Measurements from ENCODE around the gene SAP30BP.

SAP30BP gene

DNA sequence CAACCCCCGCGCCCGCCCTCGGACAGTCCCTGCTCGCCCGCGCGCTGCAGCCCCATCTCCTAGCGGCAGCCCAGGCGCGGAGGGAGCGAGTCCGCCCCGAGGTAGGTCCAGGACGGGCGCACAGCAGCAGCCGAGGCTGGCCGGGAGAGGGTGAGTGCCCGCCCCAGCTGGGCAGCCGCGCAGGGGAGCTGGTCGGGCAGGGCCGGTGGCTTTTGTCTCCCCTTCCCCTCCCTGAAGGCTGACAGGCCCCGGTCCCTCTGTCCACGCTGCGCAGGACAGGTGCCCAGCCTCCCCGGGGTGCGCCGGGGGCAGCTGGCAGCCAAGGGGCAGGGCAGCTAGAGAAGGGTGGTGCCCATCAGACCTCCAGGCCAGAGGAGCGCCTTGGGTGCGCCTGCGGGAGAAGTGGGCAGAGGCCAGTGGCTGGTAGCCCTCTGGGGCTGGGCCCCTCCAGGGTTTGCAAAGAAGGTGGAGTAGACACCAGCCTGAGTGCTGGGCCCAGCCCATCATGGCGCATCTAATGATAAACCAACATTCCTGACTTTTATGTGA lies 54.4 kb downstream of the SAP30BP start:
- DNase-seq (ENCODE audit: low spot score) = peak; percentile 24

DNA sequence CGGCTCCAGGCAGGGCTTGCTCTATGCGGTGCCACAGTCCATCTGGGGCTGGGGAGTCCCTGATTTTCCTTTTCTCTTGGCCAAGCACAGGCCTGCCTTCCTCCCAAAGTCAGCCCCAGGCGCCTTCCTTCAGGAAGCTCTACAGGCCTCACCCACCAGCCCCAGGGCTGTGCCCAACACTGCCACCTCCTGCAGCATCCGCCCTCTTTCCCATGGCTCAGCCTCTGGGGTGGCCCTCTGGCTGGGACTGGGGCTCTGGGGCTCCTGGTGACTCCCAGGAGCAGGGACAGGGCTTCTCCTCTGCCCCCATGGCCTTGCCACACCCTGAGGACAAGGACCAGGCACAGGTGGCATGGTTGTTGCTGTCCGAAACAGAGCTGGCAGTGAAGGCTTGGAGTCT lies 54.9 kb downstream of the SAP30BP start:
- peak; percentile 34 for DNase-seq (ENCODE audit: low spot score)

DNA sequence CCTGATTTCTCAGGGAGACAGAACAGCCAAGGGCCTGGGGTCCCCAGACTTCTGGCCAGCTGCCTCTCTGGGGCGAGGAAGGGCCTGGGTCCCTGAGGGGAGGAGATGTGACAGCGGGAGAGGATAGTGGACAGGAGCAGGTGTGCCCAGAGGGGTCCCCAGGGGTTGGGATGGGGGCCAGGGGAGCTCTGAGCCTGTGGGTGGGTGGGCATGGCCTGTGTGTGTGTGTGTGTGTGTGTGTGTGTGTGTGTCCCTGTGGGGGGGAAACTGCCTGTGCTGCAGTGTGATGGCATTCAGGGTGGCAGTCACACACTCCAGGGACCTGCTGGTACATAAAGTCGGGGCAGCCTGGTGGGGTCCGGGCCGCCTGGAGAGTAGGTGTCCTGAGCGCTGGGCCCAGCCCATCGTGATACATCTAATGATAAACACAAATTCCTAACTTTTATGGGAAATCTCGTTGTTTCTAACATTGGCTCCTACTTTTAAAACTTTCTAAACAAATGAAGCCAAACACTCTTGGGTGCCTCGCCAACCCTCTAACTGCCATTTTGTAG lies 55.5 kb downstream of the SAP30BP start:
- no peak for DNase-seq (ENCODE audit: low spot score)

DNA sequence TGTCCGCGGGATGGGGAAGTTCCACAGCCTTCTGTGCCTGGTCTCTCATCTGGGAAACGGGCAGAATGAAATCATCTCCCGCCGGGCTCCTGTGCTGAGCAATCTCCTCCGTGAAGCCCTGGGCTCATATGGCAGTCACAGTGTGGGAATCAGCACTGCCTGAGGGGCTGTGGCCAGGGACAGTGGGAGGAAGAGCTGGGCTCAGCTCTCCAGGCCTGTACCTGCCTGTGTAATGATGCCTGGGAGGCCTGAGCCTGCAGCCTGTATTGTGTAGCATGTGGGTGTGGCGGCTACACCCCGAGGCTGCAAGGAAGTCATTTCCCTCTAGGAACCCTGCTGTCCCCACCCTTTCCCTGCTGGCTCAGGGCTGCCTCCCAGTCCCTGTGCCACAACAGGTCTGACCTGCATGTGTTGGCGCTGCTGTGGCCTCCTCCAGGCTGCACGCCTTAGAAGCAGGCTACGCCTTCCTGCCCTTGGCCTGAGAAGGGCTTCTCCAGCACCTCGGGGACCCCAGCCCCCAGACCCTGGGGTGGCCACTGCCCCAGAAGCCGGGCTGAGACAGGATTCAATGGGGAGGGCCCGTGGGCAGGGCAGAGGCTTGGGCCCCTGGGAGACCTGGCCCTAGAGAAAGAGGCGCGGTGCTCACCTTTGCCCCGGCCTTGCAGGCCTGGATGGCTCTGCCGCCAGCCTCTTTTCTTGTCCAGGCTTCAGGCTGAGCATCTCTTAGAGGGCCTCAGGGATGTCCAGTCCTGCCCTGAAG lies 56.2 kb downstream of the SAP30BP start:
- peak; percentile 87 for DNase-seq (ENCODE audit: low spot score)

DNA sequence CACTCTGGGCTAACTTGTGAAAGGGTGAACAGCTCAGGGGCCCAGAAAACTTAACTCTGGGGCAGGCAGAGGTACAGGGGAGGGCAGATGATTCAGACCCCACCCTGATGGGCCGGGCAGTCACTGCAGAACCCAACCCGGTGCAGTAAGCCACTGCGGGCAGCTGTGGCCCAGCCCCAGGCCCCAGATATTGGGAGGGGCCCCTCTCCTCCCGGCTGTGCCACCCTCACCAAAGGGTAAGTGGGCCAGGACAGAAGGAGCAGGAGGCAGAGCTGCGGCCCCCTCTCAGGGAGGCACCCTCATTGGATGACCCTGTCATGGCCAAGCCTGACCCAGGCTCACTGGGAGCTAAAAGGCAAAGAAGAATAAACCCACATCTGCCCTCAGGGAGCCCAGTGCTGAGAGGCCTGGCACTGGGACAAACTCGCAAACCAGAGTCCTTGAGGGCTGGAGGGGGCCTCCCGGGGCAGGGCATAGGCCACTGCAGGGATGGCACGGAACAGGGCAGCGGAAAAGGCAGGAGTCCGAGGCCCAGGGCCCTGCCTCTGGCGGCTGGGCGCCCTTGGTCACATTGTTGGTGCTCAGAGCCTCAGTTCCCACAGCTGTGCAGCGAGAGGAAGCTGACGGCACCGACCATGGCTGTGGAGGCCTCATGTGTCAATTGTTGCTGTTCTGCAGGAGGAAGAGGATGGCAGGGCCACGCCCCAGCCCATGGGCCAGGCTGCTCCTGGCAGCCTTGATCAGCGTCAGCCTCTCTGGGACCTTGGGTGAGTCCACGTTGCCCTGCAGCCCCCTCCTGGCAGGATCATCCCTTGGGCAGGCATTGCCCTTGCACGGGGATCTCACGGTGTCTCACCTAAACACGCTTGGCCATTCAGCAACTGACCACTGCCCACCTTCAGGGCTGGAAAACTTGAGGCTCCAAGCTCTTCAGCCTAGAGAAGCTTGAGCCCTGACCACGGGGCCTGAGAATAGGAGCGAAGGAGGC lies 57.2 kb downstream of the SAP30BP start:
- no peak for DNase-seq (ENCODE audit: low spot score)

DNA sequence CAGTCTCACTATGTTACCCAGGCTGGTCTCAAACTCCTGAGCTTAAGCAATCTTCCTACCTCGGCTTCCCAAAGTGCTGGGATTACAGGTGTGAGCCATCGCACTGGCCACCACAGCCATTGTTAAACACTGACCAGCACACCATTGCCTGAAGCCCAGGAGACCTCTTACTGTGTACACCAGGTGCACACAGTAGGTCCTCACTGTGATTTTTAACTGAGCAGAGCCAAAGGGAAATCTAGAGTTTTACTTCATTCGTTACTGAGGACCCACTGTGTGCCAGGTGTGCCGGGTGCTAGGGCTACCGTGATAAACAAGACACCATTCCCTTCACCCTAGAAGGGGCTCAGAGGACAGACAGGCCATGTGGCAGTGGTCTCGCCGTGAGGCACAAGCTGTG lies 58.4 kb downstream of the SAP30BP start:
- no peak for DNase-seq (ENCODE audit: low spot score)

DNA sequence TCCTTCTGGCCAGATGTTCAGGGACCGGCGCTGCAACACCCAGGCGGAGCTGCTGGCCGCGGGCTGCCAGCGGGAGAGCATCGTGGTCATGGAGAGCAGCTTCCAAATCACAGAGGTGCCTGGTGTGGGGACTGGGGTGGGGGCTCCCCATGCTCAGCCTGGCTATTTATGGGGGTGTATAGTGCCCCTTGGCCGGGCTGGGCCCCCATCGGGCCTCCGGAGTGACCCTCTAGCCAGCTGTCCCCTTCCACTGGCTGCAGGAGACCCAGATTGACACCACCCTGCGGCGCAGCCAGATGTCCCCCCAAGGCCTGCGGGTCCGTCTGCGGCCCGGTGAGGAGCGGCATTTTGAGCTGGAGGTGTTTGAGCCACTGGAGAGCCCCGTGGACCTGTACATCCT lies 60.3 kb downstream of the SAP30BP start:
- DNase-seq (ENCODE audit: low spot score) = no peak

DNA sequence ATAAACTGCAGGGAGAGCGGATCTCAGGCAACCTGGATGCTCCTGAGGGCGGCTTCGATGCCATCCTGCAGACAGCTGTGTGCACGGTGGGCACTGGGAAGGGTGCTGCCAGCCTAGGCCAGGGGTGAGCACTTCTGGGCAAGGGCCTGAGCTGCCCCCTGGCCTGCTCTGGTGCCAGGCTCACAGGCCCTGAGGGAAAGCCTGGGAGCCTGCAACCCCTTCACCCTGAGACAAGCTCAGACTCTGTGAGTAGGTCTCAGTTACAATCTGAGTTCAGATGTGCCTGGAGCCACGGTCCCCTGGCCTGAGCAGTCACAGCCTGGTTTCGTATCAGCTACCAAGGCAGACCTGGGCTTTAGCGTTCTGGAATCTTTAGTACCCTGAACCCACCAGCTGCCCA lies 62.2 kb downstream of the SAP30BP start:
- no peak for DNase-seq (ENCODE audit: low spot score)

DNA sequence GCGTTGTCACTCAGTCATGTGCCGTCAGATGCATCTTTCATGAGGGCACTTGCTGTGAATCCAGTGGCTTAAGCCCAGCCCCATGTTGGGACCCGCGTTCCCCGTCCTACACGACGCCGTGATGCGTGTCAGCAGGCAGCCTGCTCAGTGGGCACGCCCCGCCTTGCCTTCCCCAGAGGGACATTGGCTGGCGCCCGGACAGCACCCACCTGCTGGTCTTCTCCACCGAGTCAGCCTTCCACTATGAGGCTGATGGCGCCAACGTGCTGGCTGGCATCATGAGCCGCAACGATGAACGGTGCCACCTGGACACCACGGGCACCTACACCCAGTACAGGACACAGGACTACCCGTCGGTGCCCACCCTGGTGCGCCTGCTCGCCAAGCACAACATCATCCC lies 62.9 kb downstream of the SAP30BP start:
- no peak for DNase-seq (ENCODE audit: low spot score)

DNA sequence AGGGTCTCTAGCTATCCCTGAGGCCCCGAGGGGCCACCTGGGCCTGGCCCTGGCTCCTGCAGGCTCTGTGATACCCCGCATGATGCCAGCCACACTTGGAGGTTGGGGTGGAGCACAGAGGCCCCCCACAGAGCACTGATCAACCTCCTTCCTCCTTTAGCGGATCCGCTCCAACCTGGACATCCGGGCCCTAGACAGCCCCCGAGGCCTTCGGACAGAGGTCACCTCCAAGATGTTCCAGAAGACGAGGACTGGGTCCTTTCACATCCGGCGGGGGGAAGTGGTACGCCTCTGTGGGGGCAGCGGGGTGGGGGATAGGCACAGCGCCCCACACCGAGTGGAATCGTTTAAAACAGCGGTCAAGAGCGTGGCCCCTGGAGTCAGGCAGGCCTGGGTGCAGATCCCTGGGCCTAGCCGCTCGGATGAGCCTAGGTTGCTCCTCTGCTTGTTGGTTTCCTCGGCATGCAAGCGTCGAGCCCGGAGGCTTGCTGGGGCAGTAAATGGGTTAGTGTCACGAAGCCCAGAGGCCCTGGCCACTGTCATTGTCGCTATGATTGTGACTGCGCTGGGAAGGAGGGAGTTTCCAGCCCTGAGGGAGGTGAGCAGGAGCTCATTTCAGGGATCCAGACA lies 64.1 kb downstream of the SAP30BP start:
- DNase-seq (ENCODE audit: low spot score) = no peak

DNA sequence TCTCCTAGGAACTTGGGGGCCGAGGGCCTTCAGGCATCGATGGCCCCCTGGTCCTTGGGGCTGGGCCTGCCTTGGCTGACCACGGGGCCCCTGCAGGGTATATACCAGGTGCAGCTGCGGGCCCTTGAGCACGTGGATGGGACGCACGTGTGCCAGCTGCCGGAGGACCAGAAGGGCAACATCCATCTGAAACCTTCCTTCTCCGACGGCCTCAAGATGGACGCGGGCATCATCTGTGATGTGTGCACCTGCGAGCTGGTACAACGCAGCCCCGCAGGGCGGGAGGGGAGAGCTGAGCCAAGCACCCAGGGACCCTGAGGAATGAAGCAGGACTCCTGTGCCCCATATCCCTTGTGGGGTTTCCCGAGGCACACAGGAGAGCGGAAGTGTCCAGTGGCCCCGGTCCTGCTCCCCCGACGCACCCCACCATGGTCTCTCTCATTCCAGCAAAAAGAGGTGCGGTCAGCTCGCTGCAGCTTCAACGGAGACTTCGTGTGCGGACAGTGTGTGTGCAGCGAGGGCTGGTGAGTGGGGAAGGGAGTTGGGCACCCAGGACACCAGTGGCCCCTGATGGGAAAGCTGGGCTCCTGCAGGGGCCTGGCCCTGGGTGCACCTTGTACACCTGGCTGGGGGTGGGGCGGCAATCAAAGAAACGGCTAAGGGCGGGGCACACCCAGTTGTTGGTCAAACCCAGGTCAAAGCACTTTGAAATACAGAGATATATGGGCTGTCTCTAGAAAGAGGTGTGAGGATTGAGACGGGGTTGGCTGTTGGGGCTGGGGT lies 64.8 kb downstream of the SAP30BP start:
- no peak for DNase-seq (ENCODE audit: low spot score)

DNA sequence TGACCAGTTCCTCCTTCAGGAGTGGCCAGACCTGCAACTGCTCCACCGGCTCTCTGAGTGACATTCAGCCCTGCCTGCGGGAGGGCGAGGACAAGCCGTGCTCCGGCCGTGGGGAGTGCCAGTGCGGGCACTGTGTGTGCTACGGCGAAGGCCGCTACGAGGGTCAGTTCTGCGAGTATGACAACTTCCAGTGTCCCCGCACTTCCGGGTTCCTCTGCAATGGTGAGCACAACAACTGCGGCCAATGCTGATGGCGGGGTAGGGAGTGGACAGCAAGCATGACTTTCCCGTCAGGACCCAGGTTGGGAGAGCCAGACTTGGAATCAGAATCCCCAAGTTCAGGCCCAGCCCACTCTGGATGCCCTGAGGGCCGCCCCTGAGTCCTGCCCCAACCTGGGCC lies 66.3 kb downstream of the SAP30BP start:
- DNase-seq (ENCODE audit: low spot score) = no peak

DNA sequence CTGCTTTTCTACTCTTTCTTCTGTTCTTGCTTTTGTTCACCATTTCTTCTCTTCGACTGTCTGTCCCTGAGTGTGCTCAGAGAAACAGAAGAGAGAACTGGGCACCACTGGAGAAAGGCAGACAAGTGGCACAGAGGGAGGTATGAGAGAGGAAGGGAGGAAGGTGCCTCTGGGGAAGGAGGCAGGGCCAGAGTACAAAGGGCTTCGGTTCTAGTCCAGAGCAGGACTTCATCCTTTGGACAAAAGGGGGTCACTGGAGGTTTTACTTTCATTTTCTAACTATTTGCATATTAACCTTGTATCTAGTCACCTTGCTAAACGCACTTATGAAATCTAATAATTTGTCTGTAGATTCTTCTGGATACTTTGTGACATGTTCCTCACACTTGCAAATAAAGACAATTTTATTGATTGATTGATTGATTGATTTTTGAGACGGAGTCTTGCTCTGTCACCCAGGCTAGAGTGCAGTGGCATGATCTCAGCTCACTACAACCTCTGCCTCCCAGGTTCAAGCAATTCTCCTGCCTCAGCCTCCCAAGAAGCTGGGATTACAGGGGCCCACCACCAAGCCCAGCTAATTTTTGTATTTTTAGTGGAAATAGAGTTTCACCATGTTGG lies 67.6 kb downstream of the SAP30BP start:
- no peak for DNase-seq (ENCODE audit: low spot score)

DNA sequence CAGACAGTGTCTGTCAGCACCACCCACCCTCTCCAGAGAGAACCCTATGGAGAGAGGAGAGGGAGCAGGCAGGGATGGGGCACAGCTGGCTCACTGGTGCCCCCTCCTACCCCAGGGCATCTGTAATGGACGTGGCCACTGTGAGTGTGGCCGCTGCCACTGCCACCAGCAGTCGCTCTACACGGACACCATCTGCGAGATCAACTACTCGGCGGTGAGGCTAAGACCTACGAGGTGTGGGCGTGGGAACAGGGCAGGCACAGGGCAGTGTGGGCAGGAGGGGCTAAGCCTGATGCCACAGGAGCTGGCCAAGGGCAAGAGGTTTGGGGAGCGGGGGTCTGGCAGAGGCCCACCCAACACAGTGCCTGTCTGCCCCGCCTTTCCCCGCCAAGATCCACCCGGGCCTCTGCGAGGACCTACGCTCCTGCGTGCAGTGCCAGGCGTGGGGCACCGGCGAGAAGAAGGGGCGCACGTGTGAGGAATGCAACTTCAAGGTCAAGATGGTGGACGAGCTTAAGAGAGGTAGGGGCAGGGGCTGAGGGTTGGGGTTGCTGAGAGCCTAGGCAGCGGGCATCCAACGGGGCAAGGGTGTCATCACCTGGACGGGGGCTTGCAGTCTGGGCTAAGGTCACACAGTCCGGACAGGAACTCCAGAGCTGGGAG lies 69.2 kb downstream of the SAP30BP start:
- DNase-seq (ENCODE audit: low spot score) = no peak

DNA sequence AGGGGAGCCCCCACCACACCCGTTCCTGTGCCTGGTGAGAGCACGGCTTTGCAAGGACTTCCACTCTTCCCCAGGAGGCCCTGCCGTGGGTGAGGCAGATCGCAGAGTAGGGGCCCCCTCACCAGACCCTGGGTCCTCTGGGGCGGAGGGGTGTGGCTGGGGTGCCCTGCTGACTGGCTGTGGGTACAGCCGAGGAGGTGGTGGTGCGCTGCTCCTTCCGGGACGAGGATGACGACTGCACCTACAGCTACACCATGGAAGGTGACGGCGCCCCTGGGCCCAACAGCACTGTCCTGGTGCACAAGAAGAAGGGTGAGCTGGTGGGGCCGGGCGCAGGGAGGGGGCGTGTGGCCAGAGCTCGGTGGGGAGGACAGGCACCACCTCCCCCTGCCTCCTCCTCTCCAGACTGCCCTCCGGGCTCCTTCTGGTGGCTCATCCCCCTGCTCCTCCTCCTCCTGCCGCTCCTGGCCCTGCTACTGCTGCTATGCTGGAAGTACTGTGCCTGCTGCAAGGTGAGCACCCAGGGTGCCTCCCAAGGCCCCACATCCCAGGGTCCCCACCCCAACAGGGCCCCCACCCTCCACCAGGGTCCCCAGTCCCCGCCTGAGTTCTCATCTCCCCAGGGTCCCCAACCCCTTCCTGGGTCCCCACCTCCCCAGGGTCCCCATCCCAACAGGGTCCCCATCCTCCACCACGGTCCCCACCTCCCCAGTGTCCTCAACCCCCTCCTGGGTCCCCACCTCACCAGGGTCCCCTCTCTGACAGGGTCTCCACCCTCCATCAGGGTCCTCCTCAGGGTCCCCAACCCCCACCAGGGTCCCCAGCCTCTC lies 70.2 kb downstream of the SAP30BP start:
- no peak for DNase-seq (ENCODE audit: low spot score)

DNA sequence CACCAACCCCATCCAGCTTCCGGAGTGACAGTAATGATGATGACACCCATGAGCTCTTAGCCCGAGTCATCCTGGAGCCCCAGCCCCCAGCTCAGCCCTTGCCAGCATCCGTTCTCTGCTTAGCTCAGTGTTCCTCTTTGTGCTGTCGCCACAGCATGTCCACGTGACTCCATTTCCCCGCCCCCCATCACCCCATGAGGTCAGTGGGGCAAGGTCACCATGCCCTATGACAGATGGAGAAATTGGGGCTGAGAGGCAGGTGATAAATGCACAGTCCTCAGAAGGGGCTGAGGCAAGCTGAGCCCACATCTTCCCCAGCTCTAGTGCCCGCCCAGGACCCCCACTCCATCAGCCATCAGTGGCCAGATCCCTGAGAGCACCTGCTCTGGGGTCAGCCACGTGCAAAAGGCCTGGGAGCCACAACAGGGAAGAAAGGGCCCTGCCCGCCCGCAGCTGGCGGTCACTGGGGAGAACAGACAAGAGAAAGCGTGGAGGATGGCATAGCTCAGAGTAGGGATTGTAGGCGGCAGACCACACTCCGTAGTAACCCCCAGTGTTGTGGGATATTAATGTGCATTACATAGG lies 71.2 kb downstream of the SAP30BP start:
- DNase-seq (ENCODE audit: low spot score) = no peak

DNA sequence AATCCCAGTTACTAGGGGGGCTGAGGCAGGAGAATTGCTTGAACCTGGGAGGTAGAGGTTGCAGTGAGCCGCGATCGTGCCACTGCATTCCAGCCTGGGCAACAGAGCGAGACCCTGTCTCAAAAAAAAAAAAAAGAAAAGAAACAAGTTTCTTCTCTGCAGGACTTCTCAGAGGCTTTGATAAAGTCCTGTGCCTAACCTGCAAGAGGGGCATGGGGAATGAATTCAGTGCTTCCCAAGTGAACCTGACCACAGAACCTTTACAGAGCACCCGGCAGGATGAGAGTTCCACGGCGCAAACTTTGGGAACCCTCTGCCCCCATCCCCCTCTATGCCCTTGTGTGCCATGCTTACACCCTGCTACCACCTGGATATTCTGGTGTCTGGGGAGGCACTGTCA lies 72.0 kb downstream of the SAP30BP start:
- DNase-seq (ENCODE audit: low spot score) = no peak

DNA sequence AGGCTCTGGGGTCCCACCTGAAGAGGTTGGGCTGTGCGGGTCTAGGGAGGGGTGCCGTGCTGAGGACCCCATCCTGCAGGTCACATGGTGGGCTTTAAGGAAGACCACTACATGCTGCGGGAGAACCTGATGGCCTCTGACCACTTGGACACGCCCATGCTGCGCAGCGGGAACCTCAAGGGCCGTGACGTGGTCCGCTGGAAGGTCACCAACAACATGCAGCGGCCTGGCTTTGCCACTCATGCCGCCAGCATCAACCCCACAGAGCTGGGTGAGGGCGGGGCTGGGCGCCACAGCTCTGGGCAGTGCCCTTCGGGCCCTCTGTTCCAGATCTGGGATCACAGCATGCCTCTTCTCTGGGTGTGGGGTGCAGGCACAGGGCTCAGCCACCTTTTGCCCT lies 72.7 kb downstream of the SAP30BP start:
- DNase-seq (ENCODE audit: low spot score) = no peak

DNA sequence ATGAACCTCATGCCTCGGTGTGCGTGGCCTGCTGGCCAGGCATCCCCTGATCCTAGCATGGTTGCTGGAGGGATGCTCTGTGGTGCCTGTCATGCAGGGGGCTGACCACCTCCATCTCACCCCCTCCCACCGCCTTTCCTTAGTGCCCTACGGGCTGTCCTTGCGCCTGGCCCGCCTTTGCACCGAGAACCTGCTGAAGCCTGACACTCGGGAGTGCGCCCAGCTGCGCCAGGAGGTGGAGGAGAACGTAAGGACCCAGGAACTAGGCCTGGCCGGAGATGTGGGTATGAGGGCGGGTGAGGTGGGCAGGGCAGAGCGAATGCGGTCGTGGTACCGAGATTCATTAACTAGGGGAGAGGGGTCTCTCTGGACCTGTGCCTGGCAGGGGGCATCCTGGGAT lies 73.1 kb downstream of the SAP30BP start:
- DNase-seq (ENCODE audit: low spot score) = no peak
